ENCODE results near the gene ANXA2R. TPM values are rescaled to one million over a fixed set of nuclear protein-coding genes. Genes with fewer than 3 reads are reported as not detected.
"Not testable (repeated sequence)": the region's sequence is repeated elsewhere in the genome, so short reads cannot be mapped to it uniquely, and the experiment has no call there.

Gene ANXA2R
- total RNA-seq, 2 donors from 2014 or later, result 1.1 to 1.3 TPM

DNA sequence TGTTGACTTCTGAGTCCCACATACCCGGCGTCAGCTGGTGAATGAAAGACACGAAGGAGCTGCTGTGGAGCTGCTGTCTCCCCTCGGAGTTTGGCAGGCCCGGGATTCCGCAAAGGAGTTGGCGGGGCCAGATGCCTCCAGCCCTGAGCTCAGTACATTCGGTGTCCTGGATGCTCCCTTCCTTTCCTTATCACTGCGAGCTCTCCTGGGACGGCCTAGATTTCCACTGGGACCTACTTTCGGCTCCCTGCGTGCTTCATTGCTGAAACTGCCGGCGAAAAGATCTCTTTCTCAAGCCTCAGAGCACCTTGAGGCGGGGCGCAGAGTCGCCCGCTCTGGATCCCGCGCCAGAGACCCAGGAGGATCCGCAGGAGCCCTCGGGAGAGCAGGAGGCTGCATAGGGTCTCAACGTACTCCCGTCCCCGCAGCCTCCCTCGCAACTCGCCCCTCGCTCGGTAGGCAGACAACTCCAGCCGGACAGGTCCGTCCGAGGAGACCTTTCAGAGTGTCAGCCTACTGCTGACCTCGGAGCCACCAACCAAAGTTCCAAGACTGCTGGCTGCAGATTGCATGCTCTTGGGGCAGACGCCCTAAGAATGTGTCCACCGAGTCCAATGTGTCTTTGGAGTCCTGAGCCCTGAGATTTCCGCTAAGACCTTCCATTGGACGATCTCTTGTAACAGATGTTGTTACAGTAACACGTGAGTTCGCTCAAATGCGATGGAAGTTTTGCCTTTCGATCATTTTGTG is 6.1 kb downstream of the ANXA2R start:
- Histone ChIP-seq H3K4me1 (no peaks in the 10 kb centered on the region), H3K27me3 (no peaks in the 10 kb centered on the region), H3K4me3 (no peak overlapping the region), H3K36me3 (no peaks in the 10 kb centered on the region), H3K9ac (ENCODE audit: low read depth in 2 of 2, low read length in 2 of 2) (peak overlapping the region in 1 of 2 donors; percentile 30), H3K9me3 (no peaks in the 10 kb centered on the region), H3K27ac (no peak overlapping the region)
- intact Hi-C loops (cut with DNase I), result no loop called here
- DNase-seq, result no peak
- no peak for TF ChIP-seq CTCF (IDR thresholded peaks at IDR 0.05)

DNA sequence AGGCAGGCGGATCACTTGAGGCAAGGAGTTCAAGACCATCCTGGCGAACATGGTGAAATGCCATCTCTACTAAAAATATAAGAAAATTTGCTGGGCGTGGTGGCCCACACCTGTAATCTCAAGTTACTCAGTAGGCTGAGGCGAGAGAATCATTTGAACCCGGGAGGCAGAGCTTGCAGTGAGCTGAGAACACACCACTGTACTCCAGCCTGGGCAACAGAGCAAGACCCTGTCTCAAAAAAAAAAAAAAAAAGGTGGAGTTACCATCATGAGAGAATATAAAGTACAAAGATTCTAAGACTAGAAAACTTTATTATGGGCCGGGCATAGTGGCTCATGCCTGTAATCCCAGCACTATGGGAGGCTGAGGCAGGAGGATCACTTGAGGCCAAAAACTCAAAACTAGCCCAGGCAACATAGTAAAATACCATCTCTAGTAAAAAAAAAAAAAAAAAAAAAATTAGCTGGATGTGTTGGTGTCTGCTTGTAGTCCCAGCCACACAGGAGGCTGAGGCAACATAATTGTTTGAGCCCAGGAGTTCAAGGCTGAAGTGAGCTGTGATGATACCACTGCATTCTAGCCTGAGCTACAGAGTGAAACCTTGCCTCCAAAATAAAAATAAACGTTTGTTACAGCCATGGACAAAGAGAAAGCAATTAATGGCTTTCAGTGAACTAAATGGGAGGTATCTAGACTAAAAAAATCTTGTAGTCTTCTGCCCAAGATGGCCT is 12.9 kb downstream of the ANXA2R start:
- Histone ChIP-seq H3K4me1 (no peaks in the 10 kb centered on the region), H3K9ac (ENCODE audit: low read depth in 2 of 2, low read length in 2 of 2) (no peak overlapping the region), H3K36me3 (no peaks in the 10 kb centered on the region), H3K27me3 (no peaks in the 10 kb centered on the region), H3K27ac (no peak overlapping the region), H3K4me3 (no peak overlapping the region), H3K9me3 (no peaks in the 10 kb centered on the region)
- no peak for DNase-seq
- TF ChIP-seq CTCF (IDR thresholded peaks at IDR 0.05), result no peak
- intact Hi-C loops (cut with DNase I), result no loop called here

DNA sequence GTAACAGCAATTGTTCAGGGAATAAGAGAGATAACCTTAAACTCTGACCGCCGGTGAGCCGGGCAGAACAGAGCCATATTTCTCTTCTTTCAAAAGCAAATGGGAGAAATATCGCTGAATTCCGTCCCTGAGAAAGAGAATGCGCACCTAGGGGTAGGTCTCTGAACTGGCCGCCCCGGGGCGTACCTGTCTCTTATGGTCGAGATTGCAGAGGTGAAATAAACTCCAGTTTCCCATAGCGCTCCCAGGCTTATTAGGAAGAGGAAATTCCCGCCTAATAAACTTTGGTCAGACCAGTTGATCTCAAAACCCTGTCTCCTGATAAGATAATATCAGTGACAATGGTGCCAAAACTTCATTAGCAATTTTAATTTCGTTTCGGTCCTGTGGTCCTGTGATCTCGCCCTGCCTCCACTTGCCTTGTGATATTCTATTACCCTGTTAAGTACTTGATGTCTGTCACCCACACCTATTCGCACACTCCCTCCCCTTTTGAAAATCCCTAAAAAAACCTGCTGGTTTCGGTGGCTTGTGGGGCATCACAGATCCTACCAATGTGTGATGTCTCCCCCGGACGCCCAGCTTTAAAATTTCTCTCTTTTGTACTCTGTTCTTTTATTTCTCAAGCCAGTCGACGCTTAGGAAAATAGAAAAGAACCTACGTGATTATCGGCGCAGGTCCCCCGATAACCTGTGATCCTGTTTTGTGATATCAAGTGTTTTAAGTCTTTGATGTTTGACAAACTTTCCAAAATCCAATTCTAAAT is 14.8 kb downstream of the ANXA2R start:
- H3K9ac ChIP-seq (ENCODE audit: low read depth in 2 of 2, low read length in 2 of 2); intact Hi-C loops (cut with DNase I); DNase-seq; H3K27ac ChIP-seq; H3K36me3 ChIP-seq; H3K27me3 ChIP-seq; H3K4me3 ChIP-seq; H3K4me1 ChIP-seq; H3K9me3 ChIP-seq: not testable (repeated sequence)

- Histone ChIP-seq H3K36me3 (no peaks in the 10 kb centered on the region), H3K9me3 (no peaks in the 10 kb centered on the region), H3K4me3 (no peak overlapping the region), H3K27ac (no peak overlapping the region), H3K4me1 (no peaks in the 10 kb centered on the region), H3K9ac (ENCODE audit: low read depth in 2 of 2, low read length in 2 of 2) (no peak overlapping the region), H3K27me3 (no peaks in the 10 kb centered on the region)
- DNase-seq, result no peak
- no peak for TF ChIP-seq CTCF (IDR thresholded peaks at IDR 0.05)
- intact Hi-C loops (cut with DNase I), result no loop called here
Measured at GRCh38 chr5:43024217-43024616, 15.9 kb downstream of the ANXA2R start.

DNA sequence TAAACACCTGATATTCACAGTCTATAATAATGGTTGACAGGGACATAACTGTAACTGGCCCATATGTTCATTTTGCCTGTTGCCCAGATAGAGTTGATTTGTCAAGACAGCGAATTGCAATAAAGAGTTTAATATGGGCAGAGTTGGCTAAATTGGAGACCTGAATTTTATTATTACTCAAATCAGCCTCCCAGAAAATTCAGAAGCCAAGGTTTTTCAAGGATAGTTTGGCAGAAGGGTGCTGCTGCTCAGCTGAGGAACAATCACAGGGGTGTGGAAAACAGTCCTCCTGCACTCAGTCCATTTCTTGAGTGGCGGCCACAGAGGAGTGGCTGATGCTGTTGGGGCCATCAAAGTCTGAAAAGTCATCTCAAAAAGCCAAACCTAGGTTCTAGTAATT is 19.0 kb downstream of the ANXA2R start:
- Histone ChIP-seq H3K9ac (ENCODE audit: low read depth in 2 of 2, low read length in 2 of 2) (no peak overlapping the region), H3K4me3 (no peak overlapping the region), H3K9me3 (no peaks in the 10 kb centered on the region), H3K27me3 (no peaks in the 10 kb centered on the region), H3K36me3 (no peaks in the 10 kb centered on the region), H3K4me1 (no peaks in the 10 kb centered on the region), H3K27ac (no peak overlapping the region)
- no peak for TF ChIP-seq CTCF (IDR thresholded peaks at IDR 0.05)
- DNase-seq, result no peak
- intact Hi-C loops (cut with DNase I), result no loop called here

Data from colonic mucosa (tissue), 4 donors.